Head of caudate nucleus (tissue), 42 donors: Measurements from ENCODE around the gene FAM210A.
"Not testable (repeated sequence)": the region's sequence is repeated elsewhere in the genome, so short reads cannot be mapped to it uniquely, and the experiment has no call there.

Experiments
- DNase-seq, 42 donors: peaks; one replicate each; pipeline versions ENCODE4 v3.0.0 to v3.0.0-alpha.2; 2020 to 2021; ENCODE audit warnings: mixed read lengths in 7 of 42
- intact Hi-C: fragments of 100-400 bp; cut with DNase I; formaldehyde crosslinking; loops from one replicate; pipeline ENCODE4 v1.15.0; 2022

The FAM210A gene

DNA sequence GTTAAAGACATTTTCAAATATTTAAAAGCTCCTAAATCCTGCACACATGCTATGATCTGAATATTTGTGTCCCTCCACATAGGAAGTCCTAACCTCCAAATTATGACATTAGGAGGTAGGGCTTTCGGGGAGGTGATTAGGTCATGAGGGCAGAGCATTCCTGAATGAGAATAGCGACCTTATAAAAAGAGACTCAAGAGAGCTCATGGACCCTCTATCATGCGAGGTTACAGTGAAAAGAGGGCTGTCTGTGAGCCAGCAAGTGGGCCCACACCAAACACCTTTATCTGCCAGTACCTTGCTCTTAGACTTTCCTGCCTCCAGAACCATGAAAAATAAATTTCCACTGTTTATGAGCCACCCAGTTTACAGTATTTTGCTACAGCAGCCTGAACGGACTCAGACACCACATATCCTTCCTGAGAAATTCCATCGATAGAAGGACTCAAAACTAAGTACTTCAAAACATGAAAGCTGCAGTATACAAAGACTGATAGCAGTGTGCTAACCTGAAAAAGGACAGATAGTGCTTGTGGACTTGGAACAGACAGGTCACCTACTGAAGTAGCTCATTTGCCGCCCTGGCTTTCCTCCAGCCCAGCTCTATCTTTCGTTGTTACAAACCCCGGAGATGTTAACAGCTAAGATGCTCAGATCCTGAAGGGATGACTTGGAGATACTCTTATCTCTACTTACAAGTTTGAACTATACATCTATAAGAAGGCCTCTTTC, 13.8 kb downstream of the FAM210A start:
- intact Hi-C loops = no loop called here

DNA sequence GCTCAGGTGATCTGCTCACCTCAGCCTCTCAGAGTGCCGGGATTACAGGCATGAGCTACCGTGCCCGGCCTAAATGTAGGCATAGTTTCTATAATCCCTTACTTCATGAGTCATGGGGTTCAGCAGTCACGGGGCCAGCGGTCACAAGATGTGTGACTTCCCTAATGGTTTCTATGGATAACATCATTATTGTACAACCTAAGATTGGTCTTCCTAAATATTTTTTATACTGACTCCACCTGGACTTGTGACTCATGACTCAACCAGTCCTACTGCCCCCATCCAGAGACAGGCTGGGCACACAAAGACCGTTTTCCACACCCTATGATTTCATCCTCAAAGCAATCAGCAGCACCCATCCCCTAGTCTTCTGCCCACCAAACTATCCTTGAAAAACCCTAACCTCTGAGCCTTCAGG, 15.9 kb downstream of the FAM210A start:
- DNase-seq = no peak
- intact Hi-C loops = no loop called here

More for the DNA sequence above, 13.8 kb downstream of the FAM210A start:
- no peak for DNase-seq

DNA sequence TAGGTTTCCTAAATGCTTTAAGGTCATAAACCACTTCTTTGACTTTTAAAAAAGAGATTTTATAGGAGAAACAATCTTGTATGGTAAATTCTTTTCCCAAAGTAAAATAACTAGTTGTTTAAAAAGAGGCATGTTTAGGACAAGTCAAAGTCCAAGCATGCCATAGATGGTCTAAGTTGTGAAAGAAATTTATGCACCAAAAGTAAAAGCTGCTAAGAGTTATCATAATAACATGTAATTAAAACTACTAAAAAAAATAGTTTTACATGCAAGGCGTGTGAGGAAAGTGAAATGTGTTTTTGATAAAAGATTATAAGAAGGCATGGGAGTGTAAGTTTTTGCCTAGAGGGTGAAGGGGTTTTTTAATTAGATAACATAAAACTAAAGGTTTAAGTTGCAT, 22.5 kb downstream of the FAM210A start:
- intact Hi-C loops = no loop called here
- no peak for DNase-seq

DNA sequence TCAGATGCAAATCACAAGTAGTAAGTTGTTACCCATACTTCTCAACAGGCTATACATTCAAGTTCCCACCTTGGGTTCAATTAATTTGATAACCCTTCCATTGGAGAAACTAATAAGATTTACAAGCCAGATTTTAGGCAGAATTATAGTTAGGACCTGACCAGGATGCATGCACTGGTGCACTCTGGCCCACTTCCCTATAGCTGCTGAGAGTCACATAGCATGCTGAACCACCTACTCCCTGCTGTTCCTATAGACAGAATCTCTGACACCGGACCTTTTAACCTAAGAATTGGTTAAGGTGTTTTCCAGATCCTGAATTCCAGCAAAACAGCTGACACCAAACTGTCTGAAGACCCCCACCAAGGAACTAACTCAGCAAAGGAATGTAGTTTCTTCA, 26.2 kb downstream of the FAM210A start:
- intact Hi-C loops = no loop called here

DNA sequence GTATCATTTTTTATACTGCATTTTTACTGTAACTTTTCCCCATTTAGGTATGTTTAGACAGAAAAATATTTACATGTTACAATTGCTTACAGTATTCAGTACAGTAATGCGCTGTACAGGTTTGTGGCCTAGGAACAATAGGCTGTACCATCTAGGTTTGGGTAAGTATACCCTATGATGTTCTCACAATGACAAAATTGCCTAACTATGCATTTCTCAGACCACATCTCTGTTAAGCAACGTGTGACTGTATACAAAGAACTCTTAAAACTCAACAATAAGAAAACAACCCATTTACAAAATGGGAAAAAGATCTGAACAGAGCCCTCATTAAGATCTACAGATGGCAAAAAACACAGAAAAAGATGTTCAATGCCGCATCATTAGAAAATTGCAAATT, 29.4 kb downstream of the FAM210A start:
- intact Hi-C loops = no loop called here
- DNase-seq = no peak

More for the DNA sequence above, 26.2 kb downstream of the FAM210A start:
- DNase-seq = no peak

DNA sequence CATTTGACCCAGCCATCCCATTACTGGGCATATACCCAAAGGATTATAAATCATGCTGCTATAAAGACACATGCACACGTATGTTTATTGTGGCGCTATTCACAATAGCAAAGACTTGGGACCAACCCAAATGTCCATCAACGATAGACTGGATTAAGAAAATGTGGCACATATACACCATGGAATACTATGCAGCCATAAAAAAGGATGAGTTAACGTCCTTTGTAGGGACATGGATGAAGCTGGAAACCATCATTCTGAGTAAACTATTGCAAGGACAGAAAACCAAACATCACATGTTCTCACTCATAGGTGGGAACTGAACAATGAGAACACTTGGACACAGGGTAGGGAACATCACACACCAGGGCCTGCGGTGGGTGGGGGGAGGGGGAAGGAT, 31.0 kb downstream of the FAM210A start:
- intact Hi-C loops, DNase-seq: not testable (repeated sequence)

DNA sequence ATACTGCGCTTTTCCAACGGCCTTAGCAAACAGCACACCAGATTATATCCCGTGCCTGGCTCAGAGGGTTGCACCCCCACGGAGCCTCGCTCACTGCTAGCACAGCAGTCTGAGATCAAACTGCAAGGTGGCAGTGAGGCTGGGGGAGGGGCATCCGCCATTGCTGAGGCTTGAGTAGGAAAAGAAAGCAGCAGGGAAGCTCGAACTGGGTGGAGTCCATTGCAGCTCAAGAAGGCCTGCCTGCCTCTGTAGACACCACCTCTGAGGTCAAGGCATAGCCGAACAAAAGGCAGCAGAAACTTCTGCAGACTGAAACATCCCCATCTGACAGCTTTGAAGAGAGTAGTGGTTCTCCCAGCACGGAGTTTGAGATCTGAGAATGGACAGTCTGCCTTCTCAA, 36.3 kb downstream of the FAM210A start:
- intact Hi-C loops, DNase-seq: not testable (repeated sequence)

DNA sequence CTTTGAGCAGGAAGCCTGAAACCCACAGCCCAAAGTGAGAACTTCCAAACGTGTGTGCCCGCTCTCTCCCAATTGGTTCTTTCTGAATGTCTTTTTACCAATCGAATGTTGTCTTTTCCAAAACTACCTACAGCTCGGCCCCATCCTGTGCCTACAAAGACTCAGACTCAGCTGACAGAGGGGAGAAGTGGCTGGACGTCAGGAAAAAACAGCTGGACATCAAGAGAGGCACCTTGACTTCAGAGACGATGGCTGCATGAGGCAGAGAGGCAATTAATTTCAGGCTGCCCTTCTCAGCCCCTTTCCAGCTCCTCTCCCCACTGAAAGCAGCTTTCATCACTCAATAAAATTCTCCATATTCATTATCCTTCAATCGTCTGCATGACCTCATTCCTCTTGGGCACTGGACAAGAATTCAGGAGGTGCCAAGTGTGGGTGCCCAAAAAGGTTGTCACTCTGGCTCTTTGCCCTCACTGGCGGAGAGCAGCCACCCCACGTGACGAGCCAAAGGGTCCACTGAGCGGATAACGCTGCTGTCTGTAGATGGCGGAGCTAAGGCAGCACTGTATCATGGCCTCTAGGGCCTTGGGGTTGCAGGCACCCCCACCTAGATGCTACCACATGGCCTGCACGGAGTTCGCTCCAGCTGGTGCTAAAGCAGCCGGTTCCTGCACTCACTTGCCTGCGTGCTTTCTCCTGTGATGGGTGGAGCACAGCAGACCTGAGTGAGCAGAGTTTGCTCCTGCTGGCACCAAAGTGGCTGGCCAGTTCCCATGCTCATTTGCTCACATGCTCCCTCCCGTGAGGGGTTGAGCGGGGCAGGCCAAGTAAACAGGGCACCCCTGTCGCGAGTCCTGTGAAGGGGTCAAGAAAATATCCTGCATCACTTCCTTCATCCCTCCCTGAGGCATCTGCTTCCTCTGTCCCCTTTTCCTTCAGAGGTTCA, 37.9 kb downstream of the FAM210A start:
- DNase-seq = peak in 7 of 42 donors; percentile 14 to 79 (median 21)
- intact Hi-C loops = no loop called here

DNA sequence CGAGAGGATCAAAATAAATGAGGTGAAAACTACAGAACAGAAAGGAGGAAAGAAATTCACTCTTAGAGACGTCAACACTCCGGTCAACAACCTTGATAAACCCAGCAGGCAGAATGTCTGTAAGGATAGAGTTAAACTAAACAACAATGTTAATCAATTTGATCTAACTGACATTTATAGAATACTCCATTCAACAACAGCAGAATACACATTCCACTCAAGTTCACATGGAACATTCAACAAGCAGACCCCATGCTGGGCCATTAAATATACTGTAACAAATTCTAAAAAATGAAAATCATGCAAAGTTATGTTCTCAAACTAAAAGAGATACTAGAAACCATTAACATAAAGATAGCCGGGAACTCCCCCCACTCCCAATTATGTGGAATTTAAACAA, 41.8 kb downstream of the FAM210A start:
- DNase-seq = no peak
- intact Hi-C loops = no loop called here

DNA sequence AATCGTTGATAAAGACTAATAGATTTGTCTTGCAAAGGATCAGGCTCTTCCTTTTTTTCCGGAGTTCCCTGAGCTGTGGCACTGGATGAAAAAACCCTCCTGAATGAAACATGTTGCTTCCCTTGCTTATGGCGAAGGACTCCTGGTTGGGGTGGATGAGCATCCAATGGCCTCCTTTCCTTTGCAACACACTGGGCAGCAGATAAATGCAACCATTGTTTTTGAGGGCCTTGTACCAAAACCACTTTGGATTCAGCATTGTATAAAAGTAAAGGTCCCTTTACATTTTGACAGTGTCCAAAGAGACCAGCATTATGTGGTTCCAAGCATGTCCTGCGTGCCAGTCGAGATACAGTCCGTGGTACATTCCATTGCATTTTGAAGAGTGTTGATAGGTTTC, 44.7 kb downstream of the FAM210A start:
- intact Hi-C loops = no loop called here
- peak in 2 of 42 donors; percentile 15 to 18 for DNase-seq

DNA sequence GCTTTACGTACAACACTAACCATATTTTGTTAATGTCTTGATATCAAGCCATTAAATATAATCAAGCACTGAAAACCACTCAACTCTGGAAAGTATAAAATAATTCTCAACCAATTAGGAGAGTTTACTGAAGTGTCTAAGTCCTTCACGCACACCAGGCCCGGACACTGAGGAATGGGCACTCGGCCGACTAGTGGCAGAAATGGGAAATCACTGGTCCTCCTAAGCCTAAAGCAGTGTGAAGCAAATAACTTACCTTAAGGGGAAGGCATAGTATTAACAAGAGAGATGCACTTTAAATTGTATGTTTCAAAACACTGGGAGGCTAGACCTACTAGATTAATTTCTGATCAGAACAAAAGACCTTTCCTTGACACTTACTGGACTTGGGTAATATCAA, 45.7 kb downstream of the FAM210A start:
- peak in 21 of 42 donors; percentile 11 to 70 (median 36) for DNase-seq
- intact Hi-C loops = no loop called here

DNA sequence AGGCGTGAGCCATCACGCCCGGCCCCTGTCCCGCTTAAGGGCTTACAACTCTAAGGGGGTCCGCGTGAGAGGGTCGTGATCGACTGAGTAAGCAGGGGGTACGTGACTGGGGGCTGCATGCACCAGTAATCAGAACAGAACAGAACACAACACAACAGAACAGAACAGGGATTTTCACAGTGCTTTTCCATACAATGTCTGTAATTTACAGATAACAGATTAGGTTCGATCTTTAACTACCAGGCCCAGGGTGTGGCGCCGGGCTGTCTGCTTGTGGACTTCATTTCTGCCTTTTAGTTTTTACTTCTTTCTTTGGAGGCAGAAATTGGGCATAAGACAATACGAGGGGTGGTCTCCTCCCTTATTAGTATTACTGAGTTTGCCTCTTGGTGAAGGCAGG, 49.0 kb downstream of the FAM210A start:
- intact Hi-C loops, DNase-seq: not testable (repeated sequence)

DNA sequence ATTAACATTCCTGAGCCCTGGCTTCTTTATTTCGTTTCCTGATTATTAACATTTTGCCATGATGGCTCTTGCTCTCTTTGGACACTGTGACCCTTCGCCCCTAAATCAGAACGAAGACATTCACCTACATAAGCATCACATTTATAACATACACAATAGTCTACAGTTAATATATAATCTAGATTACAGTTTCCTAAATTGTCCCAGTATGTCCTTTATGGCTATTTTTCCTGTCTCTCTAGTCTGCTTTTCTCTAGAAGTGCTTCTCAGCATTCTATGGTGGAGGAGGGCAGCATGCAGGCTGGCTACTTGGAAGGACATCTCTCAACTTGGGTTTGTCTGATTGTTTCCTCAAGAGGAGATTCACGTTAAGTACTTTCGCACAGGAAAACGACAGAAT, 49.9 kb downstream of the FAM210A start:
- intact Hi-C loops = no loop called here

DNA sequence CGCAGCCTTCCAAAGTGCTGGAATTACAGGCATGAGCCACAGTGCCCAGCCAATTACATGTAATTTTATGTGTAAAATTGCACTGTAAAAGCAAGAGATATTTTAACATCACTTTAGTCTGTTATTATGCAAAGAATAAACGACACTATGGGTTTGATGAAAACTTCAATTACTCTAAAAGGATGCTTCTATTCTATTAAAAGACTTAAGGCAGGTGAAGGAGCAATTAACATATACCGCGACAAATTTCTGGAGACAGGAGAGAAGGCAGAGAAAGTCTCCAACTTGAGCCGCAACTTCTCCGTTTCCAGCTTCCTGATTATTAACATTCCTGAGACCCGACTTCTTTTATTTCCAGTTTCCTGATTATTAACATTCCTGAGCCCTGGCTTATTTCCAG, 53.7 kb downstream of the FAM210A start:
- intact Hi-C loops = no loop called here
- DNase-seq = no peak

More for the DNA sequence above, 49.9 kb downstream of the FAM210A start:
- DNase-seq = no peak

DNA sequence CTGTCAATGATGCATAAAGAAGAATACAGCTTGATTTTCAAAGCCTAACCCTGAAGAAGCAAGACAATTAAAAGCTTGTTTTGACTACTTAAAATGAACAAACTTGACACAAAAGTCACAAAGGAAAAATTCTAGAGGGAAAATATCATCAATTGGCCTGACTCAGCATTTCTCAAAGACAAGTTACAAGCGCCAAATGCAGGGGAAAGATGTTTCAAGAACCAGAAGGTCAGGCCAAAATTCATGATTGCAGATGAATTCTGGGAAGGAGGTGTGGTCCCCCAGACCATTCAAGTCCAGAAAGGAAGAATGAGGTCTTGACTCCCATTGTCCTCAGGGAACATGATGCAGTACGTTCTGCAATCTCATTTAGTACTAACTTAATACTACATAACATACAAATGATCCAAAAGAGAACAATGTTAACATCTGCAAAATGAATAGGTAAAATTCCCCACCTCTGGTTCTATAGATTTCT, 64.5 kb downstream of the FAM210A start:
- intact Hi-C loops = no loop called here
- DNase-seq = no peak

DNA sequence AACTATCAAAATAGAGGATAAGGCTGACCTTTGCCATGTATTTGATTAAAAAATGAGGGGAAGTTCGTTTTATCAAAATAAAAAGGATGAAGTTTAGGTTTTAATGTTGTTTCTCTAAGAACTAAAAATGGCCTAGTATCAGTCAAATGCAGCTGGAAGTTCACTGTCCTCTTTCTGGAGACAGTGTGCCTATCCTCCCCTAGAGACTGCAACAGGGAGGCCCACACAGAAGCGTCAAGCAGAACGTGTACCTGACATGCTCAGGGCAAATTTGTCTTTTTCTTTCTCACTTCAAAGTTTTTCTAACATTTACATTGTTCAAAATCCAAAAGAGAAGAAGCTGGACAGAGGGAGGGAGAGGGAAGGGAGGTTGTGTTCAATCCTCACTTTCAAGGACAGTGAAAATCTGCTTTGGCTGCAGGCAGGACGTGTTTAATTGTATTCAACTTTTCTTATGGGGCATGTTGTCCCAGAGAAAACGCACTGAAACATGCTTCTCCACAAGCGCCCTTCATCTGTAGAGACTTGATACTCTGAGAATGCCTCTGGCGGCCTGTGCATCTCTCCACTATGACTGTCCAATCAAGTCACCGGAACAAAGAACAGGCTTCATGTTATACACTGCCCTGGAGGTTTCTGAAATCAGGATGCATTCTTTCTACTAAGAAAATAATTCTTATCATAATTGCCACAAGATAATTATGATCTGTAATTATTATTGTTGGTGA, 65.1 kb downstream of the FAM210A start:
- intact Hi-C loops = no loop called here
- DNase-seq = no peak

DNA sequence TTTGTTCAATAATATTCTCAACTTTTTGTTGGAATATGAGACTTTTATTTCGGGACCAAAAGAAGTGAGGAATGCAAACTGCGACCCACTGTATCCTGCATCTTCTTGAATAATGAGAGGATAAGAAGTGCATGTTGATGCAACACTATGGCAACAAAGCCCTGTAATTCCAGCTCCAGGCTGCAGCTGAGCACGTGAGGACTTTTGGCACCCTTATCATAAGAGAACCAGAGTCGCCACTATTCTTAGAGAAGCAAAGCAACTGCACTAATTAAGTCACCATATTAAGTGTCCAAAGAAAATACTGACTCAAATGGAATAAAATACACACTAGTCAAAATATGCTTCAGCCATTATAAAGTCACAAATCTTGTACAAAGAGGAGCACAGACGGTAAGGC, 65.8 kb downstream of the FAM210A start:
- no peak for DNase-seq
- intact Hi-C loops = no loop called here

DNA sequence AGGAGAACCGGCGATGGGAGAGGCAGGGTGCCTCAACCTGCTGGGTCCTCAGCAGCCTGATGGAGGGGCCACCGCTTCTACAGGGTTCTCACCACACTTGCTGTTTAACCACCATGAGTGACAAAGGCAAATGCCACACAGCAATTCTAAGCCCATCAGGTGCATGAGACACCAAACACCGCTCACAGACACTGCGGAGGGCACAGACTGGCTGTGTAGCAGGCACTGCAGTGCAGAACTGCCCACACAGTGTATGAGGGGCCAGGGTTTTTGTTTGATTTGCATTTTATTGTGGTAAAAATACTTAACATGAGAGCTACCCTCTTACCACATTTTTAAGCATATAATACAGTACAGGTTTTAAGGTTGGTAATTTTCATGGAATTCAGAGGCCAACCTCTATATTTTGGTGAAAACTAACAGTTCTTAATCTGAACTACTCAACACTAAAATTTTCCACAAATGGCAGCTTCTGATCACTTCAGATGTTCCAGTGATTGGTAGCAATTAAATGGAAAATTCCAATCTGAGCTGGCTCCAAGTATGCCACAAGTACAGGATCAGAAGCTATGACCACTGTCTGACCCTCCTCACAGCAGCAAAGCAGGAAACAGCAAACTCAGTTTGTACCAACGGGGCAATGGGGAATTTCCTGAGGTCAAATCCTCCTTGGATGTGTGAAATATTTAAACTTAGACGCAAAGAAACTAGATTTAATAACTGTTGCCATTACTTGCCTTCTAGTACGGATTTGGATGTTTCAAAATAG, 67.7 kb downstream of the FAM210A start:
- intact Hi-C loops = no loop called here
- DNase-seq = no peak

DNA sequence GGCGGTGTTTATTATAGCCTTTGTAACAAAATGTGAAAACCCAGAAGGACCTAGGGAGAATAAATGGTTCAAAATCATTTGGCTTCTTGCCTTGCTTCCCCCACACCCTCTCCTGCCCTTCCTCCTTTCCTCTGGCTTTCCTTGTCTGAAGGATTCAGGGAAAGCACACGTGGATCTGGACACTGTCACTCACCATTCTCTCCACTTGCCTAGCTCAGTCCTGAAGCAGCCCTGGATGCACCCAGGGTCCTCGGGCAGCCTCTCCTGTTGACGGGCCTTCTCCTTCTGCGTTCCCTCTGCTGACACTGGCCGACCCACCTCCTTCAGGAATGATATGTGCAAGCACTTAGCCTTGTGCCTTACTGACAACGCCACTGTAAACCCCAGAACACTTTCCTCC, 68.4 kb downstream of the FAM210A start:
- no peak for DNase-seq
- intact Hi-C loops = no loop called here
